Erythroblast (primary cell): ENCODE data around the gene CCDC157.
"Not testable (repeated sequence)": the region's sequence is repeated elsewhere in the genome, so short reads cannot be mapped to it uniquely, and the experiment has no call there.

ENCODE experiments used
- DNase-seq, 2 experiments: peaks; one replicate each; lab custom pipeline; 2025; lab: John Stamatoyannopoulos, UW
- GATA1 ChIP-seq: IDR thresholded peaks from 2 replicates; pipeline ENCODE4 v1.6.1; 2011; ENCODE audit warnings: low read depth, mild to moderate bottlenecking, control low read depth, low read length, moderate library complexity
- POLR2A ChIP-seq: IDR thresholded peaks from 2 replicates; pipeline ENCODE4 v1.6.1; 2011; ENCODE audit warnings: mild to moderate bottlenecking, low read length

CCDC157 gene

DNA sequence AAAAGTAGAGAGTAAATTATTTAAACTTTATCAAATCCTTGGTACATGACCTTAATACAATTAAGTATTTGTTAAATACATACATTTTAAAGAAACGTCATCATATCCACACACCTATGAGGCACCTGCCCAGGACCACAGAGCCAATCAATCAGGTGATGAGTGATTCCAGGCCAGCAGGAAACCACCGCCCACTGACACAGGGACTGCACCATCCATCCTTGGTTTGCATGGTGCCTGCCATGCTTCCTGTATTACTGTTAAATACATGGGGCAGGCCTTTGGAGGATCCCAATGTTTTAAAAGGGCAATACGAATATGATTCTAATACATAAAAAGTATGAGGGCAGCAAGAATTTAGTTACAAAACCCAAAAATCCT is 23.1 kb upstream of the CCDC157 start:
- no peak for DNase-seq
- no peak for TF ChIP-seq GATA1
- TF ChIP-seq POLR2A: no peak

DNA sequence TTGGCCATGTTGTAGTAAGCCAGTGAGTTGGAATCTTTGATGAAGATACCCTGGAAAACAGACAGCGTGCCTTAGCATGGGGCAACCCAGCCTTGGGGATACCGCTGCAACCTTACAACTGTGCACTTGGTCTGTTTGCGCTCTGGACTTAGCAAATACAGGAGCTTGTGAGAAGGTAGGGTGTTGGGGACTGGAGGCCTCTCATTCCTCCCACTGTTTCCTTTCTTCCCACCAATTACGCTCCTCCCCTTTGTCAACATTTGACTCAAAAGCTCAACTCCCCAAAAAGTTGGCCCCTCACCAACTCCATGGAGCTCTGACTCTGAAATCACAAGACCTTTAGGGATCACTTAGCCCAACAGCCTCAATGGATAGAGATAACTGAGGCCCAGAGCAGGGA is 22.2 kb upstream of the CCDC157 start:
- DNase-seq: no peak
- TF ChIP-seq POLR2A (no peak), GATA1 (no peak)

DNA sequence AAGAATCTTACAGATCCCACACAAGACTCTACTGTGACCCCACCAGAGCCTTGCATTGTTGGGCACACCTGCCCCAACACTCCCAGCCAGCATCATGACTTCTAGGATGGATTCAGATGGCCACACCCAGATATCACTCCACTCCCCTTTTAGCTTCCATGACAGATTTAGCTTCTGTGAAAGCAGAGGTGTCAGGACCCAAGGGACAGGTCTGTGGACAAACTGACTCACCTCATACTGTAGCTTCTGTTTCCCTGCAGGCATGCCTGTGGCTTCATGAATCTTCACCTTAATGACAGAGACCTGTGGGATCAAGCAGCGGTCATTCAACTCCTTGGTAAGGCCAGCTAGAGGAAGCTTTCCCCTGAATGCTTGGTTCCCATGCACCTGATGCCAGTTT is 21.6 kb upstream of the CCDC157 start:
- no peak for TF ChIP-seq POLR2A
- no peak for TF ChIP-seq GATA1

DNA sequence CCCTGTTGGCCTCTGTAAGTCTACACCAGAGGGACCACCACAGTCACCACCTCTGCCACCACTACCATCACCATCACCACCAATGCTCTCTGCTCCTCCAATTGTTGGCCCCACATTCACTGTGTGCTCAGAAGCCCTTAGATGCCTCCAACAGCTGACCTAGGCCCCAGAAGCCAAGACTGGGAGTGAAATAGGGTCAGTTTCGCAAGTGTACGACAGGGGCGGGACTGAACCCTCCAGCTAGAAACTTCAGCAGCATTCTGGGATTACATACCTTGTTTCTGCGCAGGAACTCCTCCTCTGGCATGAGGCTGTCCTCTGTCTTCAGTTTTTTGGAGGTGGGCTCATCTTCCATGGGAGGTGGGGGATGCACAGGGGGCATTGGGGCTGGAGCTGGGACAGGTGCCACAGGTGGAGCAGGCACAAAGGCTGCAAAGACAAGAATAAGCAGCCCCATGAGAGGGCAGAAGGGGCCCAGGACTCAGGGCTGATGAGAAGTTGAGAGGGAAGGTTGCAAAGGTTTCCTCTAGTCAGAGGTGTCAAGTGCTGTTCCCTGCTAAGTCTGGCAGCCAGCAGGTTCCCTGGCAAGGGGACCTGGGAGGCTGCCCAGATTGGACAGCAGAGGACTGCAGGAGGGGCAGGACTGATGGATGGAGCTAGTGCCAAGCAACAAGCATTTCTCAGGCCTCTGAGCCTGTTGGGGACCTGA is 19.9 kb upstream of the CCDC157 start:
- TF ChIP-seq GATA1: no peak
- no peak for TF ChIP-seq POLR2A
- DNase-seq: no peak

More for the DNA sequence above, 21.6 kb upstream of the CCDC157 start:
- DNase-seq: no peak

DNA sequence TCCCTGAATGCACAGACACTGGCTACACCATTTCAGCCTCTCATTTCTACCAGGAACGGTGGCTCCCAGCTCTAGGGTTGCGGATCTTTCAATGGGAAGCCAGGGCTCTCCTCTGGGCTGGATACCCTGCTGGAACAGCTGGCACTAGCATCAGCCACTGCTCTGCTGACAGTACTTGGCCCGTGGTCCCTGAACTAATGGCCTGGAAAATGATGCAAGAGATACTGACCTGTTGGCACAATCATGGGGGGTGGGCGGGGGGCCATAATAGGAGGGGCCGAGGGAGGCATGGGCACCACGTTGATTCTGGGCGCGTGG is 19.4 kb upstream of the CCDC157 start:
- TF ChIP-seq GATA1: no peak
- TF ChIP-seq POLR2A: no peak

DNA sequence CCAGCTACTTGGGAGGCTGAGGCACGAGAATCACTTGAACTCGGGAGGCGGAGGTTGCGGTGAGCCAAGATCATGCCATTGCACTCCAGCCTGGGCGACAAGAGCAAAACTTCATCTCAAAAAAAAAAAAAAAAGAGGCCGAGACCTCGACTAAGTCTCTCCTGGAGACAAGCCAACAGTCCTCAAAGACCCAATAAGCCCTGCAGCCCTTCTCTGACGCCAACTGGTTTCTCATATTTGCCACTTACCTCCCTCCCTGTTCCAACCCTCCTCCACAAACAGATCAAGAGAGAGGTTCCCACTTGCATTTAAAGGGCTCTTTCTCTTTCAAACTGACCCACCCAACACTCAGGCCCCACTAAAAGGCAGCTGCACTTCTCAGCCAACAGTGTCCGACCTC is 18.5 kb upstream of the CCDC157 start:
- not testable (repeated sequence) for DNase-seq

More for the DNA sequence above, 19.4 kb upstream of the CCDC157 start:
- DNase-seq: no peak

DNA sequence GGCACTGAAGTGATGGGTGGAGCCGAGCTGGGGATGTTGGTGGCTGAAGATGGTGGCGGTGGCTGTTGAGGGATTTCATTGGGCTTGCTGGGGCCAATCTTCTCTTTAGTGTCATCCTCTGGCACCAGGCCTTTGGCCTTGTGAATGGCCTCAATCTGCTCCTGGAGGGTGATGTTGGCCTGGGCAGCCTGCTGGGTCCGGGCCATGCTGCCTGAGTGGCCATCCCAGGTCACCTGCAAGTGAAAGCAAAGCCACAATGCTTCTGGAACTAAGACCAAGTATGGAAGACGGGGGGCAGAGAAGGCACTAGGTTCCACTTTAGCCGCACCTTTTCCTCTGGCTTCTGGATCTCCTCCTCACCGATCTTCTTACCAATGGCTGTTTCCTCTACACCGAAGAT is 18.0 kb upstream of the CCDC157 start:
- TF ChIP-seq GATA1 (no peak), POLR2A (no peak)
- DNase-seq: no peak

DNA sequence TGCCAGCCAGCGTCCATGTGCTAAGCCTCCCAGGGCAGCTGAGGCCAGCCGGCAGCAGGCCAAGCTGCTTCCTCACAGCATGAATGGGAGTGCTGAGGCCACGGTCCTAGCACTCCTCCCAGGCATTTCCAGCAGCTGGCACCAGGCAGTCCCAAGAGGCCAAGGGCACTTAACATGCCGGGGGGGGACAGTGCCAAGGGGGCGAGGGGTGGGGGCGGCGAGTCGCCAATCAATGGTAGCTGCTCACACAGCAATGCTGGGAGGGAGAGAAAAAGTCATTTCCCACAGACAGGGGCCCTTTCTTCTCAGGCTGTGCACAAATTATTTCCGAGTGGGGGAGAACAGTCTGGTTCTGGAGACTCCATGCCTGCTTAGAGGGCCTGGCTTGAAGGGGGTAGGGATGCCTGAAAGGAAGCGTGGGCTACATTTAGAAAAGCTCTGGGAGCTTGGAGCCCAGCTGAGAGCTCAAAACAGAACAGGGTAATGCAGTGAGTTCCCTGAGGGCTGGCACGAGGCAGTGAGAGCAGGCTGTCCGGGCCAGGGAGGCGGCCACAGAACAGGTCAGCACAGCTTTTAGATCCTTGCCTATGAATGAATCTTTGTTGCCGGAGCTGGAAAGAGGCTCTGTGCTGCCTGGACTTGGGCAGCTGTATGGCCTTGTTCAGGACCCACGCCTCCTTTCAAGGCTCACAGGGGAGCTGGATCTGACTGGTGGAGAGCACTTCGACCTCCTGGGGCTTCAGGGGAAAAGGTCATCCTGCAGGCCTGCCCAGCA is 15.7 kb upstream of the CCDC157 start:
- TF ChIP-seq GATA1 (no peak), POLR2A (no peak)
- DNase-seq: no peak

DNA sequence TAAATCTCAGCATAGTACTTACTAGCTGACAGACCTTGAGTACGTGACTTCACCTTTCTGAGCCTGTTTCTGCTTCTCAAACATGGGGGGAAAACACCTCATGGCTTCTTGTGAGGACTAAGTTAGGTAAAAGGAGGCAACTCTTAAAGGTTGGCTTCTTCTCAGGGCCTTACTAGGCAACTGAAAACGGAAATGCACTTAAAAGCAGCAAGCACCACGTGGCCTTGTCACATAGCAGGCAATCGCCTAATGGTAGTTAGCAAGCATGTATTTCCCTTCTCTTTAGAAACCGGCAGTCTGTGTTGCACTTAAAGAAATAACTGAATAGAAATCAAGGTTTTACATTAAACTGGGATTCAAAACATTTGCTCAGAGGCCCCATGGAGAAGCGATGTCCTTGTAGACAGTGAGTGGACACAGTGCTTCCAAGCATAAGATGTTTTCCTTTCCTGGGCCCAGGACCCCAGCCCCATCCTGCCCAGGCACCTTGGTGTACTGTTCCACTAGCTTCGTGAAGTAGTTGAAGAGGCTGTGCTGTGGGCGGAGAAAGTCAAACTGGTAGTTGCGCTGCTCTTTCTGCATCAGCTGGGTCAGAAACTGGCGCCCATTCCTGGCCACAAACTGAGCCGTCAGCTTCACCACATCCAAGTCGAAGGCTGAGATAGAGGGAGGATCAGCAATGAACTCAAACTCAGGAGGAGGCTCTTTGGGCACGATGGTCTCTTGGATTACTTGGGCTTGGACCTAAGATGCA is 12.2 kb upstream of the CCDC157 start:
- DNase-seq: no peak
- no peak for TF ChIP-seq POLR2A
- no peak for TF ChIP-seq GATA1

DNA sequence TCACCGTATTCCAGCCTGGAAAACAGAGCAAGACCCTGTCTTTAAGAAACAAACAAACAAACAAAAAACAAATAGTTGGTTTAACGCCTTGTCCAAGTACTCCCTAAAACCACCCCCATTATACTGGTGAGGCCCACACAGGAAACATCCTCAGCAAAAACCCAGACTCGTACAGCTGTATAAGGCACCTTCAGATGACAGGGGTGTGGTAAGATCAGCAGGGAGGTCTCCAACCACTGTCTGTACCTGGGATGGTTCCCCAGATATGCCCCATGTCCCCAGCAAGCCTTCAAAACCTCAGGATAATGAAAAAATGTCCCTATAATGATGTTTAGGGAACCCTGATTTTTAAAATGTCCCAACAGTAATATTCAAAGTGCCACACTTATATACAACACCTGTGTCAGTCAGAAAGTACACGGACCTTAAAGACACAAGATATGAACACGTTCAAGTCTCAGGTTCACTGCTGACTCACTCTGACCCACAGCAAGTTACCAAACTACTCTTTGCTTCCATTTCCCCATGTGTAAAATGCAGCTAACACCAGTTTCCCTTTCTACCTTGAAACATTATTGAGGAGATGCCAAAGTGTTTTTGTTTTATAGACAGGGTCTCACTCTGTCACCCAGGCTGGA is 9.4 kb upstream of the CCDC157 start:
- TF ChIP-seq GATA1: no peak
- TF ChIP-seq POLR2A: no peak
- no peak for DNase-seq

DNA sequence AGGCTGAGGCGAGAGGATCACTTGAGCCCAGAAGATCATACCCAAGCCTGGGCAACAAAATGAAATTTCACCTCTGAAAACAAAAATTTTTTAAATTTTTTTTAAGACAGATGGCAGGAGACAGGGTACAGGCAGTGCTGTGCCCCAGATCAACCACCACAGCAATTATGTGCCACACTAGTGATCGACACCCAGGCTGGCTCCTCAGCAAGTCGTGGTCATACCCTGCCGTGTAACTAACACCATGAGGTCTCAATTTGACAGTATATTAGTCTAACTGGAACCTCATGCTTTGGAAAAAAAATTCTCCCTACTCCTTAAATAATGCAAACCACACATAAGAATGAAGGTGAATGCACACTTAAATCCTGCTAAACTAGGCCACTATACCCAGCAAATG is 8.4 kb upstream of the CCDC157 start:
- no peak for DNase-seq
- TF ChIP-seq POLR2A: no peak
- no peak for TF ChIP-seq GATA1

DNA sequence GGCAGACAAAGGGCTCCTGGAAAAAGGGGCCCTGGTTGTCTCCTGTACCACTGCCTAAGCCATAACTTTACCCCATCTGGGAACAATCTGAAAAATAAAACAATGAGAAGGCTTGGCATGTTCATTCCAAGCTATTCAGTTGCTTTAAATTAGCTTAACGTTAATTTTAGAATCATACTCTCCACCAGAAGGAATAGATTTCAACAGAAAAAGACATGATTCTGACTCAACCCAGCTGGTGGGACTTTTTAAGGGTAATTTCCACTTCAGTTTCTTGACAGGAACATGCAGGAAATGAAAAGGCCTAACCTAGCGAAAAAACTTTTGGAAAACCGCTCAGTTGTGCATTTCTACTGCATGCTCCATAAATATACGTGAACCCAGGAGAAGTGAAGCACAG is 8.0 kb upstream of the CCDC157 start:
- TF ChIP-seq GATA1 (no peak), POLR2A (no peak)
- no peak for DNase-seq

DNA sequence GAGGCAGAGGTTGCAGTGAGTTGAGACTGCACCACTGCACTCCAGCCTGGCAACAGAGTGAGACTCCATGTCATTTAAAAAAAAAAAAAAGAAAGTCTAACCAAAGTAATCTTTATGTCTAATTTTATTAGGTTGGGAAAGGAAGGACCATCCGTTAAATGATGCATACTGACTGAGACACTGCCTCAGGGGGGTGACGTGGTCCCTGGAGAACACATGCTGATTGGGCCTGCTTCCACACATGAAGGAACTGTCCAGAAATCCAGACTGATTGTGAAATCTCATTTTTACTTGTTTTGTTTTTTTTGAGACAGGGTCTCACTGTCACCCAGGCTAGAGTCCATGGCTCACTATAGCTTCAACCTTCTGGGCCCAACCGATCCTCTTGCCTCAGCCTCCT is 5.6 kb upstream of the CCDC157 start:
- no peak for DNase-seq
- TF ChIP-seq POLR2A (no peak), GATA1 (no peak)

DNA sequence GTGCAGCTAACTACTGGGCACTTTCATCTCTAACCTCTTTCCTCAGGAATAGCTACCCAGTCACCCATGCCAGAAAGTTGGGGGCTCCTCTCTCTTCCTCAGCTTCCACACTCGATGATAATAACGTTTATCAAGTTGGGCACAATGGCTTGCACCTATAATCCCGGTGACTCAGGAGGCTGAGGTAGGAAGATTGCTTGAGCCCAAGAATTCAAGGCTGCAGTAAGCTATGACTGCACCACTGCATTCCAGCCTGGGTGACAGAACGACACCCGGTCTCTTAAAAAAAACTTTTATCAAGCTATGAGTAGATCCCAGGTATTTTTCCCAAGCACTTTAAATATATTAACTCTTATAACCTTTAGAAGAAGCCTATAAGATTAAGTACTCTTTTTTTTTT is 2.2 kb upstream of the CCDC157 start:
- no peak for DNase-seq
- TF ChIP-seq GATA1: no peak
- TF ChIP-seq POLR2A: no peak

DNA sequence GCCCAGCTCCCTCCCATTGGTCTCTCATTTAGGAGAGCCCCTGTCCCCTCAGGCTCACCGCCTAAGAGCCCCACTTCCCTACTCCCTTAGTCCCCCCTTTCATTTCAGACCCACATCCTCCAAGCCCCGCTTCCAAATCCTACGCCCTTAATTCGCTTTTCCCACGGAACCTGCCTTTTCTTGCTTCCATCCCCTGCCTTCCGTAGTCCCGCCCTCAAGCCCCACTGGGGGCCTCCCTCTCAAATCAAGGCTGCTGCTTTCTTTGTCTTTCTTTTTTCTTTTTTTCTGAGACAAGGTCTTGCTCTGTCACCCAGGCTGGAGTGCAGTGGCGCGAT is 396 bp downstream of the CCDC157 start:
- no peak for DNase-seq
- TF ChIP-seq POLR2A (no peak), GATA1 (no peak)
